Neural progenitor cell (in vitro differentiated cells): Measurements from ENCODE around the gene HCFC2.

Experiments used
- CTCF ChIP-seq: fragments of 200-600 bp; sonication (generic); IDR thresholded peaks from 2 replicates; pipeline ENCODE4 v1.5.1; 2017; ENCODE audit warnings: antibody characterized with exemption, mild to moderate bottlenecking
- EZH2 ChIP-seq: fragments of 200-600 bp; sonication (generic); IDR thresholded peaks from 2 replicates; pipeline ENCODE4 v1.6.1; 2017; ENCODE audit warnings: antibody characterized with exemption, mild to moderate bottlenecking, moderate library complexity
- EZH2phosphoT487 ChIP-seq: fragments of 200-600 bp; sonication (generic); IDR thresholded peaks from 2 replicates; pipeline ENCODE4 v1.6.1; 2017; ENCODE audit warnings: antibody characterized with exemption

- TF ChIP-seq CTCF, result no peak
- no peak for TF ChIP-seq EZH2phosphoT487
- no peak for TF ChIP-seq EZH2
Measured at GRCh38 chr12:104121001-104121400, 56.7 kb downstream of the HCFC2 start.
